ENCODE data around the gene DDX60. TPM values are rescaled to one million over a fixed set of nuclear protein-coding genes. Genes with fewer than 3 reads are reported as not detected.

The DDX60 gene
- total RNA-seq, 1 donor from 2014 or later = 5.0 TPM

DNA sequence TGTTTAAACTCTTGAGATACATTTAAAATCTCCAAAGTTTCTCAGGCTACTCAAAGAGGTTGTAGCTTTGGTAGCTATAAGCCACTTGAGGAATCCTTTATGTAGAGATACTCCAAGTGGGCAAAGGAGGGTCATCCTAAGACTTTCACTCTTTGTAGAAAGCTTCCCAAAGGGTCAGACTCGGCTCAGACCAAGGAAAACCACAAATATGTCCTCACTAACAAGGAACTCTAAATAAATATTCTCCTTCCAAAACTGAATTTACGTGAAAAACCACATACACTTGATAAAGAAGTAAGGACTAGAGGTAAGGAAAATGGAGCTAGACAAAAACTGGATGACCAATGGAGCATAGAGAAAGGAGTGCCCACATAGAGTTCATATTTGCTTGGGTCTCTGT is 41.7 kb upstream of the DDX60 start:
- H3K27ac Mint-ChIP-seq (ENCODE audit: unreplicated experiment) = no peak overlapping the region
- H3K9me3 Mint-ChIP-seq (ENCODE audit: unreplicated experiment) = no peaks in the 10 kb centered on the region
- H3K4me3 Mint-ChIP-seq (ENCODE audit: unreplicated experiment) = no peak overlapping the region
- H3K4me1 Mint-ChIP-seq (ENCODE audit: unreplicated experiment) = no peaks in the 10 kb centered on the region
- H3K36me3 Mint-ChIP-seq (ENCODE audit: low read depth, unreplicated experiment) = peaks cover 4% of the 10 kb centered on the region
- DNase-seq (ENCODE audit: low spot score) = no peak
- H3K27me3 Mint-ChIP-seq (ENCODE audit: unreplicated experiment) = peaks cover 2% of the 10 kb centered on the region
- TF ChIP-seq, protein P1, sequence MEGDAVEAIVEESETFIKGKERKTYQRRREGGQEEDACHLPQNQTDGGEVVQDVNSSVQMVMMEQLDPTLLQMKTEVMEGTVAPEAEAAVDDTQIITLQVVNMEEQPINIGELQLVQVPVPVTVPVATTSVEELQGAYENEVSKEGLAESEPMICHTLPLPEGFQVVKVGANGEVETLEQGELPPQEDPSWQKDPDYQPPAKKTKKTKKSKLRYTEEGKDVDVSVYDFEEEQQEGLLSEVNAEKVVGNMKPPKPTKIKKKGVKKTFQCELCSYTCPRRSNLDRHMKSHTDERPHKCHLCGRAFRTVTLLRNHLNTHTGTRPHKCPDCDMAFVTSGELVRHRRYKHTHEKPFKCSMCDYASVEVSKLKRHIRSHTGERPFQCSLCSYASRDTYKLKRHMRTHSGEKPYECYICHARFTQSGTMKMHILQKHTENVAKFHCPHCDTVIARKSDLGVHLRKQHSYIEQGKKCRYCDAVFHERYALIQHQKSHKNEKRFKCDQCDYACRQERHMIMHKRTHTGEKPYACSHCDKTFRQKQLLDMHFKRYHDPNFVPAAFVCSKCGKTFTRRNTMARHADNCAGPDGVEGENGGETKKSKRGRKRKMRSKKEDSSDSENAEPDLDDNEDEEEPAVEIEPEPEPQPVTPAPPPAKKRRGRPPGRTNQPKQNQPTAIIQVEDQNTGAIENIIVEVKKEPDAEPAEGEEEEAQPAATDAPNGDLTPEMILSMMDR (IDR thresholded peaks at IDR 0.05; ENCODE audit: unreplicated experiment) = no peak

DNA sequence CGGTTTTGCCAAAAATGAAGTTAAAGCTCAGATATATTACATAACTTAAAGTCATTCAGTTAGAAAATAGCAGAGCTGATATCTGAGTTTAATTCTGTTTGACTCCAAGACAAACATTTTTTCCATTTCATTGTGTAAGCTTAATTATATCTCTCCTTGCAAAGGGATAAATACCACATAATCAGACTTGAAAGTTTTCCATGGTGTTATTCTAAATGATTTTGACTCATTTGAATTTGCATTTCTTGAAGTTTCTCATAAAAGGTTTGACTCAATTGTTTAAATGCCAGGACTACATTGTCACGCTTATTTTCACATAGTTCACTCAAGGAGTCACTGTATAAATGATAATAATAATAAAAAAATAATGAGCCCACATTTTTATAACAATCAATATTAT is 39.4 kb upstream of the DDX60 start:
- H3K27ac Mint-ChIP-seq (ENCODE audit: unreplicated experiment) = no peak overlapping the region

DNA sequence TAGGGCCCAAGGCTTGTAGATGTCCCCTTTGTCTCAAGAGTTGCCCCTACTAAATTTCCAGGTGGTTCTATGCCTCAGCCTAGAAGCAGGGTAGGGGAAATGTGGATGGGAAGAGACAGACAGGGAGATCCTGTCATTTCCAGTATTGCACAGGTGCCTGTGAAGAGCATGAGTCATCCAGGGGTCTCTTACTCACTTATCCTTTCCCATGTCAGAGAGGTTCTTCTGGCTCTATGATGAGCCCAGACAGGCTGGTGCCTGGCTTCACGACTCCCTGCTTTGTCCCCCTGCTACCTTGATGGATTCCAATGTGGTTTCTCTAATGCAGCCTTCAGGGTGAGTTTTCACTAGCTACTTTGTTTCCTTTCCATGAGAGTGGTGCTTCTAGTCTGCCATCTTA is 35.2 kb upstream of the DDX60 start:
- Mint-ChIP-seq H3K27me3 (ENCODE audit: unreplicated experiment) (no peaks in the 10 kb centered on the region), H3K9me3 (ENCODE audit: unreplicated experiment) (no peaks in the 10 kb centered on the region), H3K27ac (ENCODE audit: unreplicated experiment) (no peak overlapping the region), H3K36me3 (ENCODE audit: low read depth, unreplicated experiment) (peaks cover 4% of the 10 kb centered on the region), H3K4me1 (ENCODE audit: unreplicated experiment) (no peaks in the 10 kb centered on the region), H3K4me3 (ENCODE audit: unreplicated experiment) (no peak overlapping the region)
- DNase-seq (ENCODE audit: low spot score) = no peak
- TF ChIP-seq, protein P1 (IDR thresholded peaks at IDR 0.05; ENCODE audit: unreplicated experiment) = no peak

More for the DNA sequence above, 39.4 kb upstream of the DDX60 start:
- TF ChIP-seq, protein P1 (IDR thresholded peaks at IDR 0.05; ENCODE audit: unreplicated experiment) = no peak
- peaks cover 2% of the 10 kb centered on the region for H3K27me3 Mint-ChIP-seq (ENCODE audit: unreplicated experiment)
- H3K4me3 Mint-ChIP-seq (ENCODE audit: unreplicated experiment) = no peak overlapping the region
- no peak for DNase-seq (ENCODE audit: low spot score)
- peaks cover 8% of the 10 kb centered on the region for H3K36me3 Mint-ChIP-seq (ENCODE audit: low read depth, unreplicated experiment)
- H3K9me3 Mint-ChIP-seq (ENCODE audit: unreplicated experiment) = no peaks in the 10 kb centered on the region
- no peaks in the 10 kb centered on the region for H3K4me1 Mint-ChIP-seq (ENCODE audit: unreplicated experiment)

DNA sequence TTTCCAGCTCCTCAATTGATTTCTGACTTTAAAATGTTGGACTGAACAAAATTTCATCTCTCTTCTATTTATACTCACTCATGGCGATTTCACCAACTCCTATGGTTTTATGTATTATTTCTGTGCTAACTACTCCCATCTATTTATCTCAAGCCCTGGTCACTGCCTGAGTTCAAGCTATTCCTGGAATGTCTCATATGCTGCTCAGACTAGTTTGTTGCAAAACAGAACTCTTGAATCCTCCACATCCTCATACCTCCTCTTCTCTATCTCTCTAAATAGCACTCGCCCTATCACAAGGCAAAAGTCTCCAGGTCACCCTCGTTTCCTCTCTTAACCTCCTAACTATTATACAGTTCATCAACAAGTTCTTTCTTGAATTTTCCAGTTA is 19.0 kb upstream of the DDX60 start:
- H3K27me3 Mint-ChIP-seq (ENCODE audit: unreplicated experiment) = no peaks in the 10 kb centered on the region
- H3K27ac Mint-ChIP-seq (ENCODE audit: unreplicated experiment) = no peak overlapping the region
- DNase-seq (ENCODE audit: low spot score) = no peak
- TF ChIP-seq, protein P1 (IDR thresholded peaks at IDR 0.05; ENCODE audit: unreplicated experiment) = no peak
- no peaks in the 10 kb centered on the region for H3K9me3 Mint-ChIP-seq (ENCODE audit: unreplicated experiment)
- no peak overlapping the region for H3K4me3 Mint-ChIP-seq (ENCODE audit: unreplicated experiment)
- H3K4me1 Mint-ChIP-seq (ENCODE audit: unreplicated experiment) = no peaks in the 10 kb centered on the region
- no peaks in the 10 kb centered on the region for H3K36me3 Mint-ChIP-seq (ENCODE audit: low read depth, unreplicated experiment)

DNA sequence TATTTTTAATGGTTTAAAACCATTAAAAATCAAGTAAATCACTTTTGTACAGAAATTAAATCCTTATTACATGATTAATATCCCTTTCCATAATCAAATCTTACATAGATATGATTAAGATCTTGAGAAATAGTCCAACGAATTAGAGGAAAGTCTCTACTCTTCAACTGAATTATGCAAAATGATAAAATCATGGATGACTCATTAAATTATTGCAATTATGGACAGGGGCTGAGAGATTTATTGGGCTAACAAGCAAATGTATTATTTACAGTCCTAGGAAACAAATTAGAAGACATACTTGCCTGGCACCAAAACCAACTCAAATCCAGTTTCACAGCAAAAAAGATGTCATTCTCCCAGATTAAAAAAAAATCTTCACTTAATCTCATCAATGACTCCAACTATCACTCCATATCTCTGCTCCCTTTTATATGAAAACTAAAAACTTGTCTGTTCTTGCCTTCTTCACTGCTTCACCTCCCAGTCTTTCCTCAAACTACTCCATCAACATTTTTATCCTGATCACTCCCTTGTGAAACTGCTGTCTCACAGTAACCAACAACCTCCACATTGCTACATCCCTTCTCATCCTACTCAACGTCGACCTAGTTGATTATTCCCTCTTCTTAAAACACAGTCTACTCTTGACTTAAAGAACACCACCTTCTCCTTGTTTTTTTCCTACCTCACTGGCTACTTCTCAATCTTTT is 18.4 kb upstream of the DDX60 start:
- Mint-ChIP-seq H3K27ac (ENCODE audit: unreplicated experiment) (no peak overlapping the region), H3K9me3 (ENCODE audit: unreplicated experiment) (no peaks in the 10 kb centered on the region), H3K4me3 (ENCODE audit: unreplicated experiment) (no peak overlapping the region), H3K36me3 (ENCODE audit: low read depth, unreplicated experiment) (no peaks in the 10 kb centered on the region), H3K27me3 (ENCODE audit: unreplicated experiment) (no peaks in the 10 kb centered on the region), H3K4me1 (ENCODE audit: unreplicated experiment) (no peaks in the 10 kb centered on the region)
- DNase-seq (ENCODE audit: low spot score) = no peak
- TF ChIP-seq, protein P1 (IDR thresholded peaks at IDR 0.05; ENCODE audit: unreplicated experiment) = no peak

All from endothelial cell (in vitro differentiated cells).